WTC11 (cell line): ENCODE data around the gene PLCG2. TPM values are rescaled to one million over a fixed set of nuclear protein-coding genes. Genes with fewer than 3 reads are reported as not detected.

Source experiments
- ATAC-seq: fragments of 200-7000 bp; cut with Tn5 transposase; 2 replicates; pipeline ENCODE4 v1.10.0; 2021; ENCODE audit warnings: mild to moderate bottlenecking, moderate library complexity
- CTCF ChIA-PET: fragments of 300-600 bp; sonication (Branson Sonifier 250); formaldehyde crosslinking; loops from one replicate; lab custom pipeline; 2021; ENCODE audit warnings: antibody characterized with exemption; lab: Charles Lee
- POLR2A ChIA-PET: fragments of 350-600 bp; sonication (Branson Sonifier 250); formaldehyde crosslinking; loops from one replicate; lab custom pipeline; 2021; ENCODE audit warnings: antibody characterized with exemption; lab: Charles Lee
- DNase-seq: peaks from one replicate; pipeline ENCODE4 v3.0.0; 2021; ENCODE audit warnings: low spot score
- H3K27ac Mint-ChIP-seq: 2 replicates; pipeline ENCODE4 v1.8.0; 2021; ENCODE audit warnings: mixed read lengths
- H3K27me3 Mint-ChIP-seq: 2 replicates; pipeline ENCODE4 v1.8.0; 2021; ENCODE audit warnings: low read depth, mild to moderate bottlenecking, moderate library complexity, mixed read lengths
- H3K36me3 Mint-ChIP-seq: 2 replicates; pipeline ENCODE4 v1.8.0; 2021; ENCODE audit warnings: mixed read lengths
- H3K4me1 Mint-ChIP-seq: 2 replicates; pipeline ENCODE4 v1.8.0; 2022; ENCODE audit warnings: mixed read lengths
- H3K4me3 Mint-ChIP-seq: 2 replicates; pipeline ENCODE4 v1.8.0; 2021; ENCODE audit warnings: mild to moderate bottlenecking, moderate library complexity, mixed read lengths
- H3K9me3 Mint-ChIP-seq: 2 replicates; pipeline ENCODE4 v1.8.0; 2021; ENCODE audit warnings: mixed read lengths
- ATF1 ChIP-seq: sonication (generic); formaldehyde crosslinking; IDR thresholded peaks from 2 replicates; pipeline ENCODE4 v1.8.1; 2023; ENCODE audit warnings: mild to moderate bottlenecking, moderate library complexity, missing genetic modification reagents
- CBFB ChIP-seq: sonication (generic); formaldehyde crosslinking; IDR thresholded peaks from 2 replicates; pipeline ENCODE4 v1.8.1; 2022; ENCODE audit warnings: mild to moderate bottlenecking, low read depth, missing genetic modification reagents
- GRHL2 ChIP-seq: fragments of 250-450 bp; sonication (Bioruptor Pico); IDR thresholded peaks from 2 replicates; pipeline ENCODE4 v1.8.0; 2022; ENCODE audit warnings: mild to moderate bottlenecking, moderate library complexity; ENCODE audit not compliant: insufficient replicate concordance, severe bottlenecking
- HMGXB4 ChIP-seq: sonication (generic); formaldehyde crosslinking; IDR thresholded peaks from 2 replicates; pipeline ENCODE4 v1.8.1; 2023; ENCODE audit warnings: mild to moderate bottlenecking, moderate library complexity, missing genetic modification reagents
- JUN ChIP-seq: sonication (generic); formaldehyde crosslinking; IDR thresholded peaks from 2 replicates; pipeline ENCODE4 v1.8.0; 2023; ENCODE audit warnings: mild to moderate bottlenecking, missing genetic modification reagents
- NR1H2 ChIP-seq: sonication (generic); formaldehyde crosslinking; IDR thresholded peaks from 2 replicates; pipeline ENCODE4 v1.9.0; 2021; ENCODE audit warnings: mild to moderate bottlenecking, moderate library complexity, missing genetic modification reagents
- USF1 ChIP-seq: sonication (generic); formaldehyde crosslinking; IDR thresholded peaks from 2 replicates; pipeline ENCODE4 v1.8.0; 2022; ENCODE audit warnings: mild to moderate bottlenecking, missing genetic modification reagents
- ZNF281 ChIP-seq: sonication (generic); formaldehyde crosslinking; IDR thresholded peaks from 2 replicates; pipeline ENCODE4 v1.8.0; 2023; ENCODE audit warnings: mild to moderate bottlenecking, missing genetic modification reagents
- ZNF396 ChIP-seq: fragments of 250-450 bp; sonication (Bioruptor Pico); IDR thresholded peaks from 2 replicates; pipeline ENCODE4 v1.8.0; 2021; ENCODE audit warnings: mild to moderate bottlenecking, moderate library complexity, borderline replicate concordance
- ZNF423 ChIP-seq: fragments of 250-450 bp; sonication (Bioruptor Pico); IDR thresholded peaks from 2 replicates; pipeline ENCODE4 v2.1.2; 2022; ENCODE audit warnings: mild to moderate bottlenecking, moderate library complexity
- total RNA-seq: library from RNA; stranded (reverse); gene quantifications from 3 replicates; pipeline ENCODE4 v1.2.3, GENCODE V29; 2021
- TF ChIP-seq, protein P1 (sequence below): sonication (generic); formaldehyde crosslinking; IDR thresholded peaks from 2 replicates; pipeline ENCODE4 v1.8.0; 2022; ENCODE audit warnings: mild to moderate bottlenecking, missing genetic modification reagents
- TF ChIP-seq, protein P2 (sequence below): fragments of 250-450 bp; sonication (Bioruptor Pico); IDR thresholded peaks from 2 replicates; pipeline ENCODE4 v1.9.0; 2021; ENCODE audit warnings: moderate library complexity, mild to moderate bottlenecking, inconsistent platforms, borderline replicate concordance
- TF ChIP-seq, protein P3 (sequence below): fragments of 250-450 bp; sonication (Bioruptor Pico); IDR thresholded peaks from 2 replicates; pipeline ENCODE4 v1.9.0; 2021; ENCODE audit warnings: mild to moderate bottlenecking, borderline replicate concordance
- TF ChIP-seq, protein P4 (sequence below): sonication (generic); formaldehyde crosslinking; IDR thresholded peaks from 2 replicates; pipeline ENCODE4 v1.8.1; 2023; ENCODE audit warnings: mild to moderate bottlenecking, missing genetic modification reagents

Gene PLCG2
- total RNA-seq, 1 experiment from 2014 or later = 7.0 TPM

- TF ChIP-seq ZNF423 (CRISPR knock-in tag) (no peak), NR1H2 (CRISPR knock-in tag) (no peak), ZNF396 (no peak), CBFB (CRISPR knock-in tag) (no peak), ZNF281 (no peak), HMGXB4 (CRISPR knock-in tag) (no peak), JUN (CRISPR knock-in tag) (no peak), USF1 (CRISPR knock-in tag) (no peak), ATF1 (CRISPR knock-in tag) (no peak), GRHL2 (CRISPR knock-in tag) (no peak)
- TF ChIP-seq, protein P1, sequence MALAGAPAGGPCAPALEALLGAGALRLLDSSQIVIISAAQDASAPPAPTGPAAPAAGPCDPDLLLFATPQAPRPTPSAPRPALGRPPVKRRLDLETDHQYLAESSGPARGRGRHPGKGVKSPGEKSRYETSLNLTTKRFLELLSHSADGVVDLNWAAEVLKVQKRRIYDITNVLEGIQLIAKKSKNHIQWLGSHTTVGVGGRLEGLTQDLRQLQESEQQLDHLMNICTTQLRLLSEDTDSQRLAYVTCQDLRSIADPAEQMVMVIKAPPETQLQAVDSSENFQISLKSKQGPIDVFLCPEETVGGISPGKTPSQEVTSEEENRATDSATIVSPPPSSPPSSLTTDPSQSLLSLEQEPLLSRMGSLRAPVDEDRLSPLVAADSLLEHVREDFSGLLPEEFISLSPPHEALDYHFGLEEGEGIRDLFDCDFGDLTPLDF (CRISPR knock-in tag) = no peak
- TF ChIP-seq, protein P2, sequence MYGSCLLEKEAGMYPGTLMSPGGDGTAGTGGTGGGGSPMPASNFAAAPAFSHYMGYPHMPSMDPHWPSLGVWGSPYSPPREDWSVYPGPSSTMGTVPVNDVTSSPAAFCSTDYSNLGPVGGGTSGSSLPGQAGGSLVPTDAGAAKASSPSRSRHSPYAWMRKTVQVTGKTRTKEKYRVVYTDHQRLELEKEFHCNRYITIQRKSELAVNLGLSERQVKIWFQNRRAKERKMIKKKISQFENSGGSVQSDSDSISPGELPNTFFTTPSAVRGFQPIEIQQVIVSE (CRISPR knock-in tag) = no peak
- TF ChIP-seq, protein P3, sequence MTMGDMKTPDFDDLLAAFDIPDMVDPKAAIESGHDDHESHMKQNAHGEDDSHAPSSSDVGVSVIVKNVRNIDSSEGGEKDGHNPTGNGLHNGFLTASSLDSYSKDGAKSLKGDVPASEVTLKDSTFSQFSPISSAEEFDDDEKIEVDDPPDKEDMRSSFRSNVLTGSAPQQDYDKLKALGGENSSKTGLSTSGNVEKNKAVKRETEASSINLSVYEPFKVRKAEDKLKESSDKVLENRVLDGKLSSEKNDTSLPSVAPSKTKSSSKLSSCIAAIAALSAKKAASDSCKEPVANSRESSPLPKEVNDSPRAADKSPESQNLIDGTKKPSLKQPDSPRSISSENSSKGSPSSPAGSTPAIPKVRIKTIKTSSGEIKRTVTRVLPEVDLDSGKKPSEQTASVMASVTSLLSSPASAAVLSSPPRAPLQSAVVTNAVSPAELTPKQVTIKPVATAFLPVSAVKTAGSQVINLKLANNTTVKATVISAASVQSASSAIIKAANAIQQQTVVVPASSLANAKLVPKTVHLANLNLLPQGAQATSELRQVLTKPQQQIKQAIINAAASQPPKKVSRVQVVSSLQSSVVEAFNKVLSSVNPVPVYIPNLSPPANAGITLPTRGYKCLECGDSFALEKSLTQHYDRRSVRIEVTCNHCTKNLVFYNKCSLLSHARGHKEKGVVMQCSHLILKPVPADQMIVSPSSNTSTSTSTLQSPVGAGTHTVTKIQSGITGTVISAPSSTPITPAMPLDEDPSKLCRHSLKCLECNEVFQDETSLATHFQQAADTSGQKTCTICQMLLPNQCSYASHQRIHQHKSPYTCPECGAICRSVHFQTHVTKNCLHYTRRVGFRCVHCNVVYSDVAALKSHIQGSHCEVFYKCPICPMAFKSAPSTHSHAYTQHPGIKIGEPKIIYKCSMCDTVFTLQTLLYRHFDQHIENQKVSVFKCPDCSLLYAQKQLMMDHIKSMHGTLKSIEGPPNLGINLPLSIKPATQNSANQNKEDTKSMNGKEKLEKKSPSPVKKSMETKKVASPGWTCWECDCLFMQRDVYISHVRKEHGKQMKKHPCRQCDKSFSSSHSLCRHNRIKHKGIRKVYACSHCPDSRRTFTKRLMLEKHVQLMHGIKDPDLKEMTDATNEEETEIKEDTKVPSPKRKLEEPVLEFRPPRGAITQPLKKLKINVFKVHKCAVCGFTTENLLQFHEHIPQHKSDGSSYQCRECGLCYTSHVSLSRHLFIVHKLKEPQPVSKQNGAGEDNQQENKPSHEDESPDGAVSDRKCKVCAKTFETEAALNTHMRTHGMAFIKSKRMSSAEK = no peak
- TF ChIP-seq, protein P4, sequence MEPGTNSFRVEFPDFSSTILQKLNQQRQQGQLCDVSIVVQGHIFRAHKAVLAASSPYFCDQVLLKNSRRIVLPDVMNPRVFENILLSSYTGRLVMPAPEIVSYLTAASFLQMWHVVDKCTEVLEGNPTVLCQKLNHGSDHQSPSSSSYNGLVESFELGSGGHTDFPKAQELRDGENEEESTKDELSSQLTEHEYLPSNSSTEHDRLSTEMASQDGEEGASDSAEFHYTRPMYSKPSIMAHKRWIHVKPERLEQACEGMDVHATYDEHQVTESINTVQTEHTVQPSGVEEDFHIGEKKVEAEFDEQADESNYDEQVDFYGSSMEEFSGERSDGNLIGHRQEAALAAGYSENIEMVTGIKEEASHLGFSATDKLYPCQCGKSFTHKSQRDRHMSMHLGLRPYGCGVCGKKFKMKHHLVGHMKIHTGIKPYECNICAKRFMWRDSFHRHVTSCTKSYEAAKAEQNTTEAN (CRISPR knock-in tag) = no peak
- ATAC-seq (no peak), DNase-seq (no peak)
- peaks cover 4% of the 10 kb centered on the region for H3K4me1 Mint-ChIP-seq
- CTCF ChIA-PET = no interaction called here
- peaks cover 20% of the 10 kb centered on the region for H3K27me3 Mint-ChIP-seq
- POLR2A ChIA-PET = no interaction called here
- peaks cover 49% of the 10 kb centered on the region for H3K36me3 Mint-ChIP-seq
- peaks cover 65% of the 10 kb centered on the region for H3K9me3 Mint-ChIP-seq
- H3K27ac Mint-ChIP-seq = no peak overlapping the region
- no peak overlapping the region for H3K4me3 Mint-ChIP-seq
These were observed 231.6 kb downstream of the PLCG2 start for GRCh38 chr16:82010649-82011048.
